Measurements from ENCODE around the gene PNRC1. TPM values are rescaled to one million over a fixed set of nuclear protein-coding genes. Genes with fewer than 3 reads are reported as not detected.

PNRC1 gene
- total RNA-seq, 1 donor from 2014 or later = 93.2 TPM

DNA sequence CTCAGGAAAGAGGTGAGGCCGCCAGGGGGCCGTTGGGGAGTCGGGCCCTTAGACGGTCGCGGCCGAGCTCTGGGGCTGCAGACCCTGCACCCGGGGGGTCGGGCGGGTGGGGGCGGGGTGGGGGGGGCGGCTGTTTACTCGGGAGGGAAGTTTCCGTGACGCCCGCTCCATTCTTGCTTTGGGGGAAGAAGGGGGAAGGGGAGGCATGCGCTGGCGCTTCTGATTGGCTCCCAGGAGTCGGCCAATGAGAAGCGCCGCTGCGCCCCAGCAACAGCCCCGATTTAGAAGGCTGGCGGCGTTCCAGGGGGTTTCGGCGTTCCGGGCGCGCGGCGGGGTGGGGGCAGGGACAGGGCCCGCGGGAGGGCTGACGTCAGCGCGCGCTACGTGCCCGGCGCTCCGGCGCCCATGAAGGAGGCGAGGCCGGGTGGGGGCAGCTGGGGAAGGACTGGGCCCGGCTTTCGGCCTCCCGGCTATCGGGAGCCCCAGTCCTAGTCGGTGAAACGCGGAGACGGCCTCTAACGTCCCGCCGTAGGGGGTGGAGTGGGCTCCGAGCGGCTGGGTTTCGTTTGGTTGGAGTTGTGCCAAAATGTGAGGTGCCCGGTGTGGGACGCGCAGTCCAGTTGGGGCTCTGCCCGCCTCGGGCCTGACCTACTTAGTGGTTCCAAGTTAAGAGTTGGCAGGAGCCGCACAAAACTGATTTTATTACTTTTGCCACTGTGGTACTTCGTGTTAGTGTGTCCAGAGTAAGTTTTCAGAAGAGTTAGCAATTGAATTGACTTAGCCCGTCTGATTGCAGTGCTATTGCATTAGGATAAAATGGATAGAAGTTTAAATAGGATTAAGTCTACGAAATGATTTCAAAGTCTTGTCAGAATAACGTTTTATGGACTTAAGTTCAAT is 1.1 kb downstream of the PNRC1 start:
- Histone ChIP-seq H3K4me1 (ENCODE audit: insufficient read depth, low read length) (peaks cover 13% of the 10 kb centered on the region), H3K79me2 (ENCODE audit: insufficient read depth, low read length) (peaks cover 46% of the 10 kb centered on the region), H3K9ac (ENCODE audit: low read length) (peak overlapping the region; percentile 100), H3K27me3 (ENCODE audit: insufficient read depth, low read length) (no peaks in the 10 kb centered on the region), H3K27ac (ENCODE audit: low read depth, low read length) (peak overlapping the region; percentile 97), H2AFZ (ENCODE audit: low read depth, low read length) (peak overlapping the region; percentile 71), H3K4me2 (ENCODE audit: low read length) (peak overlapping the region; percentile 95), H3K36me3 (ENCODE audit: insufficient read depth, low read length) (peaks cover 17% of the 10 kb centered on the region), H4K20me1 (ENCODE audit: insufficient read depth, low read length) (peaks cover 49% of the 10 kb centered on the region), H3K9me3 (ENCODE audit: insufficient read depth, low read depth, low read length) (no peaks in the 10 kb centered on the region), H3K4me3 (ENCODE audit: insufficient read depth, low read depth, low read length) (peak overlapping the region; percentile 85)
- H3K9me3 Mint-ChIP-seq (ENCODE audit: unreplicated experiment) = no peaks in the 10 kb centered on the region
- FAIRE-seq (no peak), DNase-seq (ENCODE audit: low read depth) (peak; percentile 90)
- TF ChIP-seq, protein P1, sequence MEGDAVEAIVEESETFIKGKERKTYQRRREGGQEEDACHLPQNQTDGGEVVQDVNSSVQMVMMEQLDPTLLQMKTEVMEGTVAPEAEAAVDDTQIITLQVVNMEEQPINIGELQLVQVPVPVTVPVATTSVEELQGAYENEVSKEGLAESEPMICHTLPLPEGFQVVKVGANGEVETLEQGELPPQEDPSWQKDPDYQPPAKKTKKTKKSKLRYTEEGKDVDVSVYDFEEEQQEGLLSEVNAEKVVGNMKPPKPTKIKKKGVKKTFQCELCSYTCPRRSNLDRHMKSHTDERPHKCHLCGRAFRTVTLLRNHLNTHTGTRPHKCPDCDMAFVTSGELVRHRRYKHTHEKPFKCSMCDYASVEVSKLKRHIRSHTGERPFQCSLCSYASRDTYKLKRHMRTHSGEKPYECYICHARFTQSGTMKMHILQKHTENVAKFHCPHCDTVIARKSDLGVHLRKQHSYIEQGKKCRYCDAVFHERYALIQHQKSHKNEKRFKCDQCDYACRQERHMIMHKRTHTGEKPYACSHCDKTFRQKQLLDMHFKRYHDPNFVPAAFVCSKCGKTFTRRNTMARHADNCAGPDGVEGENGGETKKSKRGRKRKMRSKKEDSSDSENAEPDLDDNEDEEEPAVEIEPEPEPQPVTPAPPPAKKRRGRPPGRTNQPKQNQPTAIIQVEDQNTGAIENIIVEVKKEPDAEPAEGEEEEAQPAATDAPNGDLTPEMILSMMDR (IDR thresholded peaks at IDR 0.05; ENCODE audit: insufficient read depth, low read depth, low read length) = no peak
- no peak for TF ChIP-seq EZH2 (IDR thresholded peaks at IDR 0.05; ENCODE audit: insufficient read depth, low read length)
- no peaks in the 10 kb centered on the region for H3K27me3 Mint-ChIP-seq (ENCODE audit: low read depth, unreplicated experiment)
- H3K4me3 Mint-ChIP-seq (ENCODE audit: unreplicated experiment) = peak overlapping the region; percentile 98
- H3K27ac Mint-ChIP-seq (ENCODE audit: unreplicated experiment) = peak overlapping the region; percentile 98
- H3K4me1 Mint-ChIP-seq (ENCODE audit: low read depth, unreplicated experiment) = peaks cover 17% of the 10 kb centered on the region
- peaks cover 7% of the 10 kb centered on the region for H3K36me3 Mint-ChIP-seq (ENCODE audit: low read depth, unreplicated experiment)

DNA sequence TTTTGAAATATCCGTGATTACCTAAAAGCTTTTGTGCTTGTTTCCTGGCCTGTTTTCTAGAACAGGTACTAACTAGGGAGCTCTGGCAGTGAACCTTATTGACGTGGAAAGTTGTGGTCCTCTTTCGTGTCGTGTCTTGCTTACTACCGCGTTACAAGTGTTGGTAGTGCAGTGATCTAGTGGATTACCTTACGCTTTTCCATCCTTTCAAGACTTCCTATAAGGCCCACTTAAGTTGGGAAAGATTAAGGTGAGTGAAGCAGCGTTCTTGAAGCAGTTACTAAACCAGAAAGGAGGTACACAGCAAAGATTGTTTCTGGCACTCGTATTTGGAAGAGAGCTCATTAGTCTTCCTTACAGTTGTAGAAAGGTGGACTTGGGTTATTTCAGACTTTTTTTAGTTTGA is 1.9 kb downstream of the PNRC1 start:
- no peak for TF ChIP-seq EZH2 (IDR thresholded peaks at IDR 0.05; ENCODE audit: insufficient read depth, low read length)
- TF ChIP-seq, protein P1 (IDR thresholded peaks at IDR 0.05; ENCODE audit: insufficient read depth, low read depth, low read length) = no peak
- Mint-ChIP-seq H3K36me3 (ENCODE audit: low read depth, unreplicated experiment) (peaks cover 7% of the 10 kb centered on the region), H3K4me3 (ENCODE audit: unreplicated experiment) (peak overlapping the region; percentile 98), H3K4me1 (ENCODE audit: low read depth, unreplicated experiment) (peaks cover 17% of the 10 kb centered on the region), H3K27ac (ENCODE audit: unreplicated experiment) (peak overlapping the region; percentile 98), H3K9me3 (ENCODE audit: unreplicated experiment) (no peaks in the 10 kb centered on the region), H3K27me3 (ENCODE audit: low read depth, unreplicated experiment) (no peaks in the 10 kb centered on the region)
- H3K9ac ChIP-seq (ENCODE audit: low read length) = peak overlapping the region; percentile 97
- H3K79me2 ChIP-seq (ENCODE audit: insufficient read depth, low read length) = peaks cover 46% of the 10 kb centered on the region
- H3K4me3 ChIP-seq (ENCODE audit: insufficient read depth, low read depth, low read length) = peak overlapping the region; percentile 78
- no peaks in the 10 kb centered on the region for H3K9me3 ChIP-seq (ENCODE audit: insufficient read depth, low read depth, low read length)
- DNase-seq (ENCODE audit: low read depth) (peak; percentile 37), FAIRE-seq (no peak)
- peaks cover 51% of the 10 kb centered on the region for H4K20me1 ChIP-seq (ENCODE audit: insufficient read depth, low read length)
- peak overlapping the region; percentile 97 for H3K27ac ChIP-seq (ENCODE audit: low read depth, low read length)
- H3K36me3 ChIP-seq (ENCODE audit: insufficient read depth, low read length) = peaks cover 17% of the 10 kb centered on the region
- H3K27me3 ChIP-seq (ENCODE audit: insufficient read depth, low read length) = no peaks in the 10 kb centered on the region
- H3K4me2 ChIP-seq (ENCODE audit: low read length) = peak overlapping the region; percentile 94
- H2AFZ ChIP-seq (ENCODE audit: low read depth, low read length) = no peak overlapping the region
- H3K4me1 ChIP-seq (ENCODE audit: insufficient read depth, low read length) = peaks cover 13% of the 10 kb centered on the region

DNA sequence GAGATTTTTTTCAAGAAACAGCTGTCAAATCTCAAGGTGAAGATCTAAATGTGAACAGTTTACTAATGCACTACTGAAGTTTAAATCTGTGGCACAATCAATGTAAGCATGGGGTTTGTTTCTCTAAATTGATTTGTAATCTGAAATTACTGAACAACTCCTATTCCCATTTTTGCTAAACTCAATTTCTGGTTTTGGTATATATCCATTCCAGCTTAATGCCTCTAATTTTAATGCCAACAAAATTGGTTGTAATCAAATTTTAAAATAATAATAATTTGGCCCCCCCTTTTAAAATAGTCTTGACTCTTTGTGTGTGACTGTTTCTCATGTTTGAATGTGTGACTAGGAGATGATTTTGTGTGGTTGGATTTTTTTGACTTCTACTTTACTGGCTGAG is 4.0 kb downstream of the PNRC1 start:
- no peak overlapping the region for H3K4me2 ChIP-seq (ENCODE audit: low read length)
- Mint-ChIP-seq H3K9me3 (ENCODE audit: unreplicated experiment) (no peaks in the 10 kb centered on the region), H3K4me3 (ENCODE audit: unreplicated experiment) (peak overlapping the region; percentile 52), H3K36me3 (ENCODE audit: low read depth, unreplicated experiment) (peaks cover 7% of the 10 kb centered on the region), H3K27ac (ENCODE audit: unreplicated experiment) (peak overlapping the region; percentile 35), H3K27me3 (ENCODE audit: low read depth, unreplicated experiment) (no peaks in the 10 kb centered on the region), H3K4me1 (ENCODE audit: low read depth, unreplicated experiment) (peaks cover 17% of the 10 kb centered on the region)
- H3K36me3 ChIP-seq (ENCODE audit: insufficient read depth, low read length) = peaks cover 17% of the 10 kb centered on the region
- no peak overlapping the region for H3K9ac ChIP-seq (ENCODE audit: low read length)
- peaks cover 53% of the 10 kb centered on the region for H4K20me1 ChIP-seq (ENCODE audit: insufficient read depth, low read length)
- H2AFZ ChIP-seq (ENCODE audit: low read depth, low read length) = no peak overlapping the region
- TF ChIP-seq, protein P1 (IDR thresholded peaks at IDR 0.05; ENCODE audit: insufficient read depth, low read depth, low read length) = no peak
- TF ChIP-seq EZH2 (IDR thresholded peaks at IDR 0.05; ENCODE audit: insufficient read depth, low read length) = no peak
- H3K4me1 ChIP-seq (ENCODE audit: insufficient read depth, low read length) = peaks cover 10% of the 10 kb centered on the region
- H3K27me3 ChIP-seq (ENCODE audit: insufficient read depth, low read length) = no peaks in the 10 kb centered on the region
- peaks cover 46% of the 10 kb centered on the region for H3K79me2 ChIP-seq (ENCODE audit: insufficient read depth, low read length)
- FAIRE-seq (no peak), DNase-seq (ENCODE audit: low read depth) (no peak)
- H3K27ac ChIP-seq (ENCODE audit: low read depth, low read length) = no peak overlapping the region
- no peaks in the 10 kb centered on the region for H3K9me3 ChIP-seq (ENCODE audit: insufficient read depth, low read depth, low read length)
- no peak overlapping the region for H3K4me3 ChIP-seq (ENCODE audit: insufficient read depth, low read depth, low read length)

Measured in astrocyte (in vitro differentiated cells and primary cell).